ENCODE results near the gene PKN1.

GRCh38 chr19:14405380-14405757 is 27.7 kb upstream of the PKN1 start:
- no peak for TF ChIP-seq CTCF (conservative IDR thresholded peaks at IDR 0.05 in 1 of 2, IDR thresholded peaks at IDR 0.05 in 1 of 2; ENCODE audit: extremely low read depth in 1 of 2, insufficient read depth in 1 of 2, low read depth in 1 of 2, low read length in 2 of 2)
- no peak for TF ChIP-seq EZH2 (IDR thresholded peaks at IDR 0.05; ENCODE audit: borderline replicate concordance, low read length)
